GM18873 (cell line): ENCODE data around the gene SLC8A2.

ENCODE experiments used
- ATAC-seq: cut with Tn5 transposase; IDR thresholded peaks from one replicate; pipeline ENCODE4 v1.9.1; 2021; ENCODE audit warnings: mild to moderate bottlenecking, moderate library complexity, moderate number of reproducible peaks; ENCODE audit not compliant: unreplicated experiment, low FRiP score

Gene SLC8A2

GRCh38 chr19:47434088-47434487 is 37.6 kb downstream of the SLC8A2 start:
- no peak for ATAC-seq

GRCh38 chr19:47433121-47433520 is 38.6 kb downstream of the SLC8A2 start:
- ATAC-seq, result no peak

GRCh38 chr19:47432499-47432898 is 39.2 kb downstream of the SLC8A2 start:
- ATAC-seq, result no peak

- ATAC-seq, result no peak
These were observed 39.6 kb downstream of the SLC8A2 start for GRCh38 chr19:47432091-47432490.

GRCh38 chr19:47430041-47430802 is 41.5 kb downstream of the SLC8A2 start:
- no peak for ATAC-seq

GRCh38 chr19:47429140-47429793 is 42.4 kb downstream of the SLC8A2 start:
- no peak for ATAC-seq

- ATAC-seq, result no peak
These were observed 43.4 kb downstream of the SLC8A2 start for GRCh38 chr19:47428177-47428894.

GRCh38 chr19:47427241-47428176 is 44.2 kb downstream of the SLC8A2 start:
- no peak for ATAC-seq

GRCh38 chr19:47423203-47423882 is 48.4 kb downstream of the SLC8A2 start:
- ATAC-seq, result no peak

- ATAC-seq, result no peak
These were observed 49.1 kb downstream of the SLC8A2 start for GRCh38 chr19:47422417-47423163.

- no peak for ATAC-seq
These were observed 49.8 kb downstream of the SLC8A2 start for GRCh38 chr19:47421844-47422395.

GRCh38 chr19:47421244-47421786 is 50.4 kb downstream of the SLC8A2 start:
- ATAC-seq, result no peak

- ATAC-seq, result no peak
These were observed 51.9 kb downstream of the SLC8A2 start for GRCh38 chr19:47419789-47420188.

GRCh38 chr19:47419030-47419783 is 52.5 kb downstream of the SLC8A2 start, which contains the start of gene MEIS3:
TSS of gene MEIS3 (minus strand) at chr19:47419527. CDS start at chr19:47419081, 446 bp downstream.
- no peak for ATAC-seq

- ATAC-seq, result no peak
These were observed 53.0 kb downstream of the SLC8A2 start for GRCh38 chr19:47418692-47419029.

- no peak for ATAC-seq
These were observed 53.7 kb downstream of the SLC8A2 start for GRCh38 chr19:47417746-47418691.
